NOMO-1 treated with DMSO at 0.1 percent for 48 hours (cell line): ENCODE results near the gene ADAM22.

Source experiments
- DNase-seq: peaks from one replicate; lab custom pipeline; 2025; ENCODE audit not compliant: unreplicated experiment; lab: John Stamatoyannopoulos, UW

The ADAM22 gene

DNA sequence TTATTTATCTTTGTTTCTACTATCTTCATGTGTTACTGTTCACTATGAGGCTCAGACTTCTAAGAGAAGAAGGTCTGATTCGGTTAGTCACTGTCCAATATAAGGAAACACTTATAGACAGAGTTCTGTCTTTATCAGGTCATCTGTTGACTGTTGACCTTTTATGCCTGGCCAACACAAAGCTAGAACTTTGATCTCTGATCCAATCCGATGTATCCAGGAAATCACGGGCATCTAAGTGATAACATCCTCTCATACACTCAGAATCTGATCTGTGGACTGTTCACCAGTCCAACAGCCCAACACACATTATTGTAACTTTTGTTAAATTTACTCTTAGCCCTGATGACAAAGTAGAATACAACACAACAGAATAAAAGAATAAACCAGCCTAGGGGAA, 171.2 kb downstream of the ADAM22 start:
- DNase-seq: no peak

- DNase-seq: no peak
Measured at GRCh38 chr7:88106434-88106833, 172.4 kb downstream of the ADAM22 start.

DNA sequence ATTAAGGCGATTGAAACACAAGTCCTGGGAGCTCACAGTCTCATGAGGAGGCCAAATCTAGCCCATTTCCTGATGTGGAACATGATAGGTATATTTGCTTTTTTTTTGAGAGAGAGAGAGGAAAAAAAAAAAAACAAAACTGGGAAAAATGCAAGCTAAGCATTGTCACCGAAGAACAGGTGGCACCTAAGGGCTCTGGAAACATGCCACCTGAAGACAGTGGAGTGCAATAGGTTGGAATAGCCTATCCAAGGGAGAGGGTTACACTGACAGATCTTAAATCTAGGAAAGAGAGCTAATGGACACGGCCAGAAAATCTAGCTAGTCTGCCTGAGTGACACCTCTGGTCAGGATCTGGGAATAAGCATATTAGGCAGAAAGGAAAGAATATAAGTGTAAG, 175.6 kb downstream of the ADAM22 start:
- no peak for DNase-seq

DNA sequence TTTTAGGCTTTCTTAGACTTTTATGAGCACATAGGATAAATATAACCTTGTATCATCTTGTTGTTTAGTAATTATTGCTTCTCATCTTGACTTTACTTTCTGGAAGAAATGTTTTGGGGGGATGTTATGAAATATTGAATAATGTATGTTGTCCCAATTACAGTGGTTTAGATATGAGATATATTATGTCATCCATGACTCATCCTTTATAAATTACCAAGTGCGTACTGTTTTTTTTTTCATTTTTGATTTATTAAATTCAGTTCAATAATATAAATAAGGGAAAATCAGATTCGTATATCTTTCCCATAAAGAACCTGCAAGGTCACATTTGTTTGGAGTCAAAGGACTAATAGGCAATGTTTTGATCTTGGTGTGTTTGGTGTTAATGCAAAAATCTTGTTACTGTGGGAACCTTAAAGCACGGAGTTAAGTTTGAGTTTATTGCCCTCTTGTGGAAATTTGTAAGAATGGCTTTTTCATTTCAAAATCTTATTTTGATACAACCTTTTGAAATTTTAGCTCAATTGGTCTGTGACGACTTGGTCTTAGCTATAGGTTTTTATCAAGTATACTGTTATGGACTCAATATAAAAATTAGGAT, 177.2 kb downstream of the ADAM22 start:
- DNase-seq: peak; percentile 68

DNA sequence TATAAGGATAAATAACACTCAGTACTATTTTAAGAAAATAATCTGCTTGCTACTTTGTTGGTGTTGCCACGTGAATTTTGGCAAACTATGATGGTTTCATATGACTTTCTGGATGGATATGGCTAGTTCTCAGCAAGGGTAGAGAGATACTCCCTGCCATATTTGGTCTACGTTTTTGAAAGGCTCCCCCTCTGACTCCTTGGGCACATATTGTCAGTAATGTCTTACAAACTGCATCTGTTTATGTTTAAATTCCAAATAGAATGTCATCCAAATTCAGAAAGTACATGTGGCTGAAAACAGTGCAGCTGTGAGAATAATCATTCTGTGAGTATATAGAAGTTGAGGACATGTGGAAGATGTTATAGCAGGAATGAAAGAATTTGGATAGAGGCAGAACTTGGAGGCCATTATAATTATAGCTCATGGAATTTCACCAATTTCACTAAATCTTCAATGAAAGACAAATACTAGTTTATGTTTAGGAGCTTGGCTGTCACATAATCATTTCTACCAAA, 178.0 kb downstream of the ADAM22 start:
- no peak for DNase-seq

- no peak for DNase-seq
Measured at GRCh38 chr7:88115258-88115796, 181.3 kb downstream of the ADAM22 start.

DNA sequence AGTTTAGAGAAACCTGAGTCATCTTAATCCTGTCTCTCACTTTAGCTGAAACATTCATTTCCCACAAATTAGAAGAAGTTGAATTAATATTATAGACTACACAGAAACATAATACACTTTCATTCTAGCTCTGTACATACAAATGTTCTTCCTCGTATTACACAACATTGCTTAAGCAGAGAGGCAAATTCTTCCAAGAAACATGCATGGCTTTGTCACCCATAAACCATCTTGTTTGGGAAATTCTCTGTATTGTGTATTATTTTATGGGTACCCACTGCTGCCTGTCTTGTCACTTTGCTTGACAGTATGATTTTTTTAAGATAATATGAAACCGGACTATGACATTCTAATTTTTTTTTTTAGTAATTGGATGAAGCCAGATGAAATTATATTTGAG, 181.8 kb downstream of the ADAM22 start:
- DNase-seq: no peak

GRCh38 chr7:88116235-88116795, 182.3 kb downstream of the ADAM22 start:
- DNase-seq: no peak

- DNase-seq: no peak
Measured at GRCh38 chr7:88117325-88117724, 183.3 kb downstream of the ADAM22 start.

DNA sequence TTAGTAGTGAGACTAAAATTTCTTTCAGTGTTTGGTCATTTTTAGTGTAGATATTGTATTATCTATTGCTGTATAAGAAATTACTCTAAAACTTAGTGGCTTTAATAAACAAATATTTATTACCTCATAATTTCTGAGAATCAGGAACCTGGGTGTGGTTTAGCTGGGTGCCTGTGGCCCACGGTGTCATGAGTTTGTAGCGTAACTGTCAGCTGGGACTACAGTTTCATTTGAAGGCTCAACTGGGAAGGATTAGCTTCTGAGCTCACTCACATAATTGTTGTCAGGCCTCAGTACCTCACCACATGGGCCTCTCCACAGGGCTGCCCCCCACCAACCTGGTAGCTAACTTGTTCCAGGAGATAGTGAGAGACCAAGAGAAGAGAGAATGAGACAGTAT, 187.3 kb downstream of the ADAM22 start:
- DNase-seq: no peak

- DNase-seq: no peak
Measured at GRCh38 chr7:88127637-88128290, 193.7 kb downstream of the ADAM22 start.

- peak; percentile 85 for DNase-seq
Measured at GRCh38 chr7:88132725-88133124, 198.7 kb downstream of the ADAM22 start.

GRCh38 chr7:88140947-88141346, 206.9 kb downstream of the ADAM22 start:
- no peak for DNase-seq

- no peak for DNase-seq
Measured at GRCh38 chr7:88141479-88141878, 207.4 kb downstream of the ADAM22 start.

- DNase-seq: no peak
Measured at GRCh38 chr7:88141953-88142352, 207.9 kb downstream of the ADAM22 start.

GRCh38 chr7:88146616-88147015, 212.6 kb downstream of the ADAM22 start:
- DNase-seq: no peak

DNA sequence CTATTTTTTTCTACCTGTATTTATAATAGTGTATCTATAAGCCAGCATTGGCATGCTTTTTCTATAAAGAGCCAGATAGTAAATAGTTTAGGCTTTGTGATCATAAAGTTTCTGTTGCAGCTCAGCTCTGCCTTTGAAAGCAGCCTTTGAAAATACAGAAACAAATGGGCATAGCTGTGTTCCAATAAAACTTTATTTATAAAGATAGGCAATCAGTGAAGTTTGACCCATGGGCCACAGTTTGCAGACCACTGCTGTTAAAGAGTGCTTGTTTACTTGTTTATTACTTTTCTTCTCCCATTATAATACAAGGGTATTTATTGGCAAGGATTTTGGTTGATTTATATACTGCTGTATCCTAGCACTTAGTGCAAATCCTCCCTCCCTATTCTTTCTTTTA, 213.3 kb downstream of the ADAM22 start:
- DNase-seq: no peak

DNA sequence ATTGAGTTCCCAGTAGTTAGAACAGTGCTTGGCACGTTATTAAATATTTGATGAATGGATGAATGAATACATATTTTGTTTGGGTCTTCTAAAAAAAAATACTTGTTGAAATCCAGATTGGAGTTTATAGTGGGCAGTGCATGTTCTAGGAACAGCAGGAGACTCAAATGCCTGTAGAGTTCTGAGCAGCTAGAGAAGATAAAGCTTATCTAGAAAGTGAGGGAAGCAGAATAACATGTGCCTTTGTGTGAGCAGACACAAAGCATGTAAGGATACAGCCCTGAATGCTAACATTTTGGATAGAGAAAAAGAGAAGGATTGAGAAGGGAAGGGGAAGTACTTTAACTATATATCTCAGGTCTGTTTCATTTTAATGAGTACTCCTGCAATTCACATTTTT, 213.9 kb downstream of the ADAM22 start:
- DNase-seq: no peak

DNA sequence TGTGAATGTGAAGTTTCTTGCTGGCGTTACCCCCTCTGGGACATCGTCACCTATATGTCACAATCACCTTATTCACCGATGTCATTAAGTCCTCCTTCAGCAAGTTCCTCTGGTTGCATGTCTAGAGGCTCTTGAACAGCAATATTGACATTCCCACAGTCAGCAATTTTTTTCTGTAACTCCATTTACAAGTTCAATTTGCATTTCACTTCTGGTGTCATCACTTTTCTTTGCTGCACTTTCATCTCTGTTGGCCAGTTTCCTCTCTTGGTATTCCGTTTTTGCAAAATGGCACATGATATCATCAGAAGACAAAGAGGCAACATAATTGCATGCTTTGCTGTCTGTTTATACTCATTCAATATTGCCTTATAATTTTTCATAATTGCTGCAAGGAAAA, 216.0 kb downstream of the ADAM22 start:
- DNase-seq: no peak

- DNase-seq: no peak
Measured at GRCh38 chr7:88151119-88151790, 217.2 kb downstream of the ADAM22 start.

DNA sequence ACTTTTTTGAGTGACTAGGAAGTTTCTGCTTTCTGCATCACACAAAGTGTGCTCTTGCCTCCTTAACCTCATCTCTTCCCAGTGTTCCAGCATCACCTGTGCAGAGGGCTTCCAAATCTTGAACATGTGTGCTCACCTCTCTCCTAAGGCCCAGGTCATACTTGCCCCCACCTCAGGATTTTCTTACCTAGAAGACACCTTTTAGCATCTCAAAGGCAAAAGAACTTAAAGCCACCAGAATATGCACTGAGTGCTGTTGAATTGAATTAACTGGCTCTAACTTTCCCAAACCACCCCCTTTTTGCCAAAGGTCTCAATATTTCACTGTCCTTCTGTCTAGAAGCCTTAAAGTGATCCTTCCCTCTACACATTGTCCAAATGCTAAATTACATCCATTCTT, 219.3 kb downstream of the ADAM22 start:
- no peak for DNase-seq

DNA sequence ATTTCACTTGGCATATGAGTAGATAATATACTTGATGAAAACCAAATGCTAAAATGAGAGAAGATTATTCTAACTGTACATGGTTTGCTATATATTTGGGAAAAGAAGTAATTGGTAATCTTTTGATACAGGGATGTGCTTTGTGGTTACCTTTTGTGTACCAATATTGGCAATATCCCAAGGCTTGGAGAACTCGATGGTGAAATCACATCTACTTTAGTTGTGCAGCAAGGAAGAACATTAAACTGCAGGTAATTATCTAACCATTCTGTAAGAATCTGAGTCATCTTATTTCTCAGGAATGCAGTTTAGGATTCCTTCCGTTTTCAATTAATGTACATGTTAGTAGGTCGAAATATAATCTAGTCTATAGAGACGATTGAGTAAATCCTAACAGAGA, 221.7 kb downstream of the ADAM22 start:
- no peak for DNase-seq
